Endodermal cell (in vitro differentiated cells): ENCODE data around the gene BRD1. TPM values are rescaled to one million over a fixed set of nuclear protein-coding genes. Genes with fewer than 3 reads are reported as not detected.

ENCODE experiments used
- DNase-seq: peaks from one replicate; pipeline ENCODE4 v3.0.0-alpha.2; 2017
- H3K27ac ChIP-seq: 2 replicates; pipeline ENCODE4 v1.5.1; 2013; ENCODE audit warnings: mild to moderate bottlenecking, low read depth, low read length, moderate library complexity
- H3K27me3 ChIP-seq: 2 replicates; pipeline ENCODE4 v1.6.1; 2013; ENCODE audit warnings: mild to moderate bottlenecking, low read length, moderate library complexity; ENCODE audit not compliant: insufficient read depth, control insufficient read depth, poor library complexity, severe bottlenecking
- H3K36me3 ChIP-seq: 2 replicates; pipeline ENCODE4 v1.7.0; 2013; ENCODE audit warnings: mild to moderate bottlenecking, low read length, moderate library complexity; ENCODE audit not compliant: control insufficient read depth, insufficient read depth
- H3K4me1 ChIP-seq: one replicate; pipeline ENCODE4 v1.7.0; 2013; ENCODE audit warnings: low read length; ENCODE audit not compliant: control insufficient read depth, insufficient read depth
- H3K4me3 ChIP-seq: 2 replicates; pipeline ENCODE4 v1.5.1; 2013; ENCODE audit warnings: mild to moderate bottlenecking, low read length, moderate library complexity
- H3K9ac ChIP-seq: 2 replicates; pipeline ENCODE4 v1.6.1; 2013; ENCODE audit warnings: mild to moderate bottlenecking, low read length, moderate library complexity; ENCODE audit not compliant: poor library complexity, severe bottlenecking; ENCODE audit errors: extremely low read depth
- H3K9me3 ChIP-seq: 2 replicates; pipeline ENCODE4 v1.6.1; 2013; ENCODE audit warnings: mild to moderate bottlenecking, low read length, moderate library complexity; ENCODE audit not compliant: control insufficient read depth
- H3K27ac Mint-ChIP-seq: 2 replicates; pipeline ENCODE4 v1.8.0; 2020; ENCODE audit warnings: mixed read lengths
- H3K27me3 Mint-ChIP-seq: 2 replicates; pipeline ENCODE4 v1.8.0; 2021; ENCODE audit warnings: mild to moderate bottlenecking, mixed read lengths; ENCODE audit not compliant: insufficient read depth
- H3K36me3 Mint-ChIP-seq: 2 replicates; pipeline ENCODE4 v1.8.0; 2020; ENCODE audit warnings: low read depth, mixed read lengths
- H3K4me1 Mint-ChIP-seq: 2 replicates; pipeline ENCODE4 v1.8.0; 2020; ENCODE audit warnings: mixed read lengths
- H3K4me3 Mint-ChIP-seq: 2 replicates; pipeline ENCODE4 v1.8.0; 2020; ENCODE audit warnings: mild to moderate bottlenecking, moderate library complexity, mixed read lengths
- H3K9me3 Mint-ChIP-seq: 2 replicates; pipeline ENCODE4 v1.8.0; 2020; ENCODE audit warnings: mild to moderate bottlenecking, mixed read lengths
- CTCF ChIP-seq: fragments of 200-600 bp; sonication (generic); conservative IDR thresholded peaks from 2 replicates; pipeline ENCODE4 v1.5.0; 2021; ENCODE audit warnings: antibody characterized with exemption, mild to moderate bottlenecking
- WGBS, 2 experiments: methylation state at CpG; one replicate each; pipeline versions ENCODE4 v1.1.5 to v1.1.7; 2013; ENCODE audit warnings: missing lambda C conversion rate in 2 of 2, mixed read lengths in 1 of 2; ENCODE audit not compliant: insufficient coverage in 1 of 2, insufficient read length in 1 of 2; 5-methylcytosine and 5-hydroxymethylcytosine counted together
- total RNA-seq, 2 donors: library from RNA; stranded (reverse); fragmentation: NEBNext Ultra II Directional in 1 of 2; extraction: Animal tissue kit (Norgen Biotek cat#: 25700) in 1 of 2; gene quantifications; 2 replicates in 1 of 2; 3 replicates in 1 of 2; pipeline ENCODE4 v1.2.1, GENCODE V29; 2021

Gene BRD1
- total RNA-seq, 2 donors from 2014 or later: 49.5 to 54.9 TPM

DNA sequence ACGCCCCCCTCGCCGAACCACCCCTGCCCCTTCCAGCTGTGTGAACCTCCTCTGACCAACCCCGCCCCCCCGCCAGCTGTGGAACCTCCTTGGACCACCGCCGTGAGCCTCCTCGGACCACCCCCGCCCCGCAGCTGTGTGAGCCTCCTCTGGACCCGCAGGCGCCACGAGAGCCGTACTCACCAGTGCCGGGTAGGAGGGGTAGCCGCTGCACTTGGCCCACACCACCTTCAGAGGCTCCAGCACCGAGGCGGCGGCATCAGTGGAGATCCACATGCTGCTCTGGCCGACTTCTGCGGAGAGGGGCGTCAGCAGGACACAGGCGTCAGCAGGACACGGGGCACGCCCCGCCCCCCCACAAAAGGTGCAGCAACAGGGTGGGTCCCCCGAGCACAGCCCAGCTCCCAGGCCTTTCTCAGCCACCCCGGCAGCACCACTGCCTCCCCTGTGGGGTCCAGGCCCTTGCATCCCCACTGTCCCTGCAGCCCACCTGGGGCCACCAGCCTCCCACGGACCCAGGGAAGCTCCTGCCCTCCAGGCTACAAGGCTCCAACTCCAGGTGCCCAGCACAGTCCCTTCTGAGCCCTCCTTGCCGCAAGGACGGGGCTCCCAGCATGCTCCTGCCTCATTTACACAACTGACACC, 51.7 kb downstream of the BRD1 start:
- Histone ChIP-seq H3K27ac (no peak overlapping the region), H3K9me3 (no peaks in the 10 kb centered on the region), H3K9ac (no peak overlapping the region), H3K36me3 (peaks cover 68% of the 10 kb centered on the region), H3K4me1 (no peaks in the 10 kb centered on the region), H3K27me3 (no peaks in the 10 kb centered on the region), H3K4me3 (no peak overlapping the region)
- Mint-ChIP-seq H3K27me3 (no peaks in the 10 kb centered on the region), H3K36me3 (peaks cover 49% of the 10 kb centered on the region), H3K27ac (no peak overlapping the region), H3K9me3 (no peaks in the 10 kb centered on the region), H3K4me1 (no peaks in the 10 kb centered on the region), H3K4me3 (no peak overlapping the region)
- WGBS, 2 experiments: 96 to 97% methylated on average over 21 to 29 of the region's 31 CpGs
- no peak for TF ChIP-seq CTCF
- DNase-seq: no peak

- H3K4me1 Mint-ChIP-seq: no peaks in the 10 kb centered on the region
- DNase-seq: no peak
- Histone ChIP-seq H3K4me1 (no peaks in the 10 kb centered on the region), H3K4me3 (no peak overlapping the region), H3K27me3 (no peaks in the 10 kb centered on the region), H3K9ac (no peak overlapping the region), H3K27ac (no peak overlapping the region), H3K9me3 (no peaks in the 10 kb centered on the region), H3K36me3 (peaks cover 68% of the 10 kb centered on the region)
- WGBS, 2 experiments: 95 to 96% methylated on average over 15 to 25 of the region's 26 CpGs
- H3K36me3 Mint-ChIP-seq: peaks cover 49% of the 10 kb centered on the region
- H3K4me3 Mint-ChIP-seq: no peak overlapping the region
- H3K9me3 Mint-ChIP-seq: no peaks in the 10 kb centered on the region
- no peak for TF ChIP-seq CTCF
- H3K27ac Mint-ChIP-seq: no peak overlapping the region
- H3K27me3 Mint-ChIP-seq: no peaks in the 10 kb centered on the region
Observed at GRCh38 chr22:49775191-49775866, 52.3 kb downstream of the BRD1 start.

- Mint-ChIP-seq H3K27ac (no peak overlapping the region), H3K27me3 (no peaks in the 10 kb centered on the region), H3K9me3 (no peaks in the 10 kb centered on the region), H3K4me1 (no peaks in the 10 kb centered on the region), H3K4me3 (no peak overlapping the region), H3K36me3 (peaks cover 45% of the 10 kb centered on the region)
- no peak for TF ChIP-seq CTCF
- Histone ChIP-seq H3K9me3 (no peaks in the 10 kb centered on the region), H3K27me3 (no peaks in the 10 kb centered on the region), H3K27ac (no peak overlapping the region), H3K4me3 (no peak overlapping the region), H3K36me3 (peaks cover 64% of the 10 kb centered on the region), H3K9ac (no peak overlapping the region), H3K4me1 (no peaks in the 10 kb centered on the region)
- WGBS, 2 experiments: 94 to 97% methylated on average over 17 to 21 of the region's 21 CpGs
- no peak for DNase-seq
Observed at GRCh38 chr22:49774499-49775151, 53.0 kb downstream of the BRD1 start.
